Testis (tissue), 2 donors: ENCODE results near the gene IQCH.

ENCODE experiments used
- CTCF ChIP-seq, 3 experiments: fragments of 450-650 bp in 2 of 3; fragments of 200-600 bp in 1 of 3; sonication (generic) in 1 of 3; IDR thresholded peaks; one replicate each; pipeline ENCODE4 v1.5.1; 2016 to 2019; ENCODE audit warnings: antibody characterized with exemption in 3 of 3, mild to moderate bottlenecking in 2 of 3, moderate library complexity in 1 of 3
- POLR2A ChIP-seq: fragments of 450-650 bp; IDR thresholded peaks from one replicate; pipeline ENCODE4 v1.6.1; 2017; ENCODE audit warnings: antibody characterized with exemption, mild to moderate bottlenecking, moderate library complexity

GRCh38 chr15:67521783-67522568, 267.4 kb downstream of the IQCH start:
- TF ChIP-seq CTCF (IDR thresholded peaks at IDR 0.05) (no peak), POLR2A (no peak)
